Measurements from ENCODE around the gene RBFOX1.

GRCh38 chr16:7584561-7584960 lies 251.9 kb downstream of the RBFOX1 start:
- TF ChIP-seq CTCF (IDR thresholded peaks at IDR 0.05): no peak
- TF ChIP-seq POLR2A (IDR thresholded peaks at IDR 0.05): no peak

Data from Peyer's patch (tissue), 4 donors.